Liver (tissue), 9 donors: Measurements from ENCODE around the gene SCGB1D2. TPM values are rescaled to one million over a fixed set of nuclear protein-coding genes. Genes with fewer than 3 reads are reported as not detected.

ENCODE experiments used
- DNase-seq: peaks from one replicate; pipeline ENCODE4 v3.0.0-alpha.2; 2017; ENCODE audit warnings: low spot score
- H3K27ac ChIP-seq, 2 donors: one replicate each; pipeline ENCODE4 v1.7.0; 2013; ENCODE audit warnings: inconsistent platforms in 2 of 2, low read length in 2 of 2, control low read depth in 1 of 2, low read depth in 1 of 2, mild to moderate bottlenecking in 1 of 2
- H3K27me3 ChIP-seq, 4 donors: one replicate each; pipeline versions ENCODE4 v1.6.1 to v1.7.0; 2013; ENCODE audit warnings: low read length in 3 of 4, inconsistent platforms in 1 of 4, mild to moderate bottlenecking in 1 of 4, moderate library complexity in 1 of 4; ENCODE audit not compliant: control insufficient read depth in 4 of 4, insufficient read depth in 4 of 4
- H3K36me3 ChIP-seq, 4 donors: one replicate each; pipeline versions ENCODE4 v1.6.1 to v1.7.0; 2013; ENCODE audit warnings: low read length in 3 of 4, mild to moderate bottlenecking in 3 of 4, low read depth in 1 of 4, moderate library complexity in 1 of 4; ENCODE audit not compliant: control insufficient read depth in 4 of 4, insufficient read depth in 3 of 4
- H3K4me1 ChIP-seq, 4 donors: one replicate each; pipeline versions ENCODE4 v1.6.1 to v1.7.0; 2013; ENCODE audit warnings: low read length in 3 of 4, mild to moderate bottlenecking in 3 of 4, moderate library complexity in 1 of 4; ENCODE audit not compliant: control insufficient read depth in 4 of 4, insufficient read depth in 4 of 4
- H3K4me3 ChIP-seq, 3 donors: one replicate each; pipeline versions ENCODE4 v1.6.1 to v1.7.0; 2013; ENCODE audit warnings: low read length in 3 of 3, control low read depth in 1 of 3, low read depth in 1 of 3, mild to moderate bottlenecking in 1 of 3
- H3K9ac ChIP-seq, 2 donors: one replicate each; pipeline ENCODE4 v1.7.0; 2013; ENCODE audit warnings: low read length in 2 of 2, mild to moderate bottlenecking in 2 of 2, moderate library complexity in 2 of 2, control low read depth in 1 of 2, low read depth in 1 of 2
- H3K9me3 ChIP-seq, 4 donors: one replicate each; pipeline versions ENCODE4 v1.6.1 to v1.7.0; 2013; ENCODE audit warnings: low read length in 3 of 4; ENCODE audit not compliant: control insufficient read depth in 4 of 4
- EGR1 ChIP-seq, 2 donors: IDR thresholded peaks; 2 replicates each; pipeline ENCODE4 v1.6.1; 2016 to 2018; ENCODE audit warnings: antibody characterized with exemption in 2 of 2, low read depth in 2 of 2
- FOXA1 ChIP-seq: IDR thresholded peaks from 2 replicates; pipeline ENCODE4 v1.6.1; 2016; ENCODE audit warnings: antibody characterized with exemption
- FOXA2 ChIP-seq: IDR thresholded peaks from 2 replicates; pipeline ENCODE4 v1.6.1; 2016; ENCODE audit warnings: antibody characterized with exemption
- GABPA ChIP-seq, 2 donors: IDR thresholded peaks in 1 of 2; conservative IDR thresholded peaks in 1 of 2; 2 replicates each; pipeline ENCODE4 v1.6.1; 2016; ENCODE audit warnings: antibody characterized with exemption in 2 of 2, mild to moderate bottlenecking in 1 of 2, moderate library complexity in 1 of 2
- HNF4A ChIP-seq, 2 donors: conservative IDR thresholded peaks; 2 replicates each; pipeline ENCODE4 v1.6.1; 2016; ENCODE audit warnings: antibody characterized with exemption in 2 of 2, mild to moderate bottlenecking in 2 of 2
- HNF4G ChIP-seq: IDR thresholded peaks from 2 replicates; pipeline ENCODE4 v1.6.1; 2016; ENCODE audit warnings: antibody characterized with exemption
- JUND ChIP-seq, 2 donors: IDR thresholded peaks; 2 replicates each; pipeline ENCODE4 v1.6.1; 2016; ENCODE audit warnings: antibody characterized with exemption in 2 of 2
- MAX ChIP-seq: IDR thresholded peaks from 2 replicates; pipeline ENCODE4 v1.6.1; 2016; ENCODE audit warnings: antibody characterized with exemption
- NR2F2 ChIP-seq: IDR thresholded peaks from 2 replicates; pipeline ENCODE4 v1.6.1; 2016; ENCODE audit warnings: antibody characterized with exemption
- RAD21 ChIP-seq, 2 donors: IDR thresholded peaks; 2 replicates each; pipeline ENCODE4 v1.6.1; 2016; ENCODE audit warnings: antibody characterized with exemption in 2 of 2, mild to moderate bottlenecking in 2 of 2
- RXRA ChIP-seq, 2 donors: IDR thresholded peaks; 2 replicates each; pipeline ENCODE4 v1.6.1; 2017 to 2018; ENCODE audit warnings: antibody characterized with exemption in 2 of 2, mild to moderate bottlenecking in 1 of 2
- SP1 ChIP-seq: IDR thresholded peaks from 2 replicates; pipeline ENCODE4 v1.6.1; 2018; ENCODE audit warnings: antibody characterized with exemption, mild to moderate bottlenecking
- TAF1 ChIP-seq: conservative IDR thresholded peaks from 2 replicates; pipeline ENCODE4 v1.6.1; 2016; ENCODE audit warnings: antibody characterized with exemption, mild to moderate bottlenecking
- YY1 ChIP-seq: IDR thresholded peaks from 2 replicates; pipeline ENCODE4 v1.6.1; 2016; ENCODE audit warnings: antibody characterized with exemption, mild to moderate bottlenecking
- ZBTB33 ChIP-seq: IDR thresholded peaks from 2 replicates; pipeline ENCODE4 v1.6.1; 2016; ENCODE audit warnings: antibody characterized with exemption
- WGBS: extraction: QIAGEN DNeasy Blood & Tissue Kit; methylation state at CpG from one replicate; pipeline ENCODE4 v1.1.7; 2013; 5-methylcytosine and 5-hydroxymethylcytosine counted together
- polyA plus RNA-seq, 2 donors: library from polyadenylated mRNA; stranded (reverse) in 1 of 2; unstranded in 1 of 2; fragments of 200-250 nt in 1 of 2; fragments of >200 nt in 1 of 2; fragmentation: Nextera tagmentation in 1 of 2; extraction: Ambion mirVana in 1 of 2; gene quantifications; one replicate each; pipeline versions ENCODE4 v1.2.1 to v1.2.3, GENCODE V29; 2013 to 2015
- total RNA-seq, 2 donors: library from RNA; depleted of rRNA; stranded (reverse); fragments of >200 nt; gene quantifications; one replicate each; pipeline ENCODE4 v1.2.3, GENCODE V29; 2014
- TF ChIP-seq, protein P1 (sequence below): fragments of 150-350 bp; IDR thresholded peaks from 2 replicates; pipeline ENCODE4 v1.5.1; 2017; ENCODE audit warnings: improper control_type of control experiment, low read depth, low read length; ENCODE audit not compliant: missing input control
- TF ChIP-seq, protein P2 (sequence below): IDR thresholded peaks from 2 replicates; pipeline ENCODE4 v1.6.1; 2016; ENCODE audit warnings: antibody characterized with exemption
- donor health status: healthy.
- donor health status: healthy.
- donor health status: healthy.
- donor health status: healthy.
- donor health status: healthy.

Gene SCGB1D2
- total and polyA plus RNA-seq, 4 donors = not detected

DNA sequence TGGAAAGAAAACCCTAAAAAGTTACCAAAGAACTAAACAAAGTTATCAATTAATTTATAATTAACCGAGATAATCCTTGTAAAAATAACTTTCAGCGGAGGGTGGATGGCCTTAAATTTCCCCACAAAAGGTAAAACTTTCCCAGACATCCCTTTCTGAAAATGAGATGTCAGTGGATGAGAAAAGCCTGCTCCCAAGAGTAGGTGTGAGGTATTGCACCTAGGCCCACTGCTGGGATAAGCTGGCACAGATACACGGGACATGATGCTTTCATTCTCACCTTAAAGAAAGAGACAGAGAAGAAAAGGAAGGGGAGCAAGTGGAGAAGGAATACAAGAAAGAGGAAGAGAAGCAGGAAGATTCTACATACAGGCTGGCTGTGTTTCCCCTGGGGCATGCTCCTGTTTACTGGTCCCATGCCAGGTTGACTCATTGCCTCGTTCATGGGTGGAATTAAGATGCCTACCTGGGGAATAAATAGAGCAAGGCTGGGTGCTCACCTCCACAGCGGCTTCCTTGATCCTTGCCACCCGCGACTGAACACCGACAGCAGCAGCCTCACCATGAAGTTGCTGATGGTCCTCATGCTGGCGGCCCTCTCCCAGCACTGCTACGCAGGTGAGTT lies 27.7 kb downstream of the SCGB1D2 start, which contains the start of gene SCGB2A2:
SCGB2A2 (plus strand) TSS at position 505 of the 625 bp plus-strand sequence; CDS start at position 564, 59 bp downstream.
- 72% methylated on average over 10 of the region's 10 CpGs for WGBS
- DNase-seq = no peak

DNA sequence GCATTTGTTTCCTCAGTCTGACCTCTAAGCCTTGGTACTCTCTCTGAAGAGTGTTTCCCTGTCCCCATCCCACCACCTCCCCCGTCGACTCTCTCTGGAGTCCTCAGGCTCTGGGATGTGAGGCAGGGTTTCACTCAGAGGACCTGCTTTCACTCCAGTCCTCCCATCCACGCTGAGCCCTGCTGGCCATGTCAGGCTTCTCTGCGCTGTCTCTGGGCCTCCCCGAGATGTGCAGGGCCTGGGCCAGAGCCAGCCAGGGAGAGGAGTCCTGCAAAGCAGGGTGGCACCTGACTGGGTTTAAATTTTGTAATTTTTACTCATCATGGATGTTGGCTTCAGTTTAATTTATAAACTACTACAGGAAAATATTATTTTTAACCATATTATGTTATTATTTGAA lies 31.2 kb downstream of the SCGB1D2 start:
- TF ChIP-seq GABPA (IDR thresholded peaks at IDR 0.05 in 1 of 2, conservative IDR thresholded peaks at IDR 0.05 in 1 of 2) = no peak
- H3K27ac ChIP-seq = no peak overlapping the region
- no peaks in the 10 kb centered on the region for H3K27me3 ChIP-seq
- no peak overlapping the region for H3K4me3 ChIP-seq
- H3K9ac ChIP-seq = no peak overlapping the region
- H3K9me3 ChIP-seq = no peaks in the 10 kb centered on the region
- no peaks in the 10 kb centered on the region for H3K36me3 ChIP-seq
- H3K4me1 ChIP-seq = no peaks in the 10 kb centered on the region
- 74% methylated on average over 5 of the region's 5 CpGs for WGBS
- no peak for DNase-seq

More for the DNA sequence above, 27.7 kb downstream of the SCGB1D2 start, which contains the start of gene SCGB2A2:
- H3K4me1 ChIP-seq = no peaks in the 10 kb centered on the region
- H3K9ac ChIP-seq = no peak within 1 kb of the TSS
- H3K27ac ChIP-seq = no peak within 1 kb of the TSS
- H3K4me3 ChIP-seq = no peak within 1 kb of the TSS
- no peaks in the 10 kb centered on the region for H3K36me3 ChIP-seq
- H3K27me3 ChIP-seq = peaks cover 0 to 5% (median 0%) of the 10 kb centered on the region in 4 donors
- H3K9me3 ChIP-seq = no peaks in the 10 kb centered on the region
- TF ChIP-seq MAX (no peak), RAD21 (IDR thresholded peaks at IDR 0.05) (peak in 1 of 2 donors; percentile 17)
- TF ChIP-seq, protein P1, sequence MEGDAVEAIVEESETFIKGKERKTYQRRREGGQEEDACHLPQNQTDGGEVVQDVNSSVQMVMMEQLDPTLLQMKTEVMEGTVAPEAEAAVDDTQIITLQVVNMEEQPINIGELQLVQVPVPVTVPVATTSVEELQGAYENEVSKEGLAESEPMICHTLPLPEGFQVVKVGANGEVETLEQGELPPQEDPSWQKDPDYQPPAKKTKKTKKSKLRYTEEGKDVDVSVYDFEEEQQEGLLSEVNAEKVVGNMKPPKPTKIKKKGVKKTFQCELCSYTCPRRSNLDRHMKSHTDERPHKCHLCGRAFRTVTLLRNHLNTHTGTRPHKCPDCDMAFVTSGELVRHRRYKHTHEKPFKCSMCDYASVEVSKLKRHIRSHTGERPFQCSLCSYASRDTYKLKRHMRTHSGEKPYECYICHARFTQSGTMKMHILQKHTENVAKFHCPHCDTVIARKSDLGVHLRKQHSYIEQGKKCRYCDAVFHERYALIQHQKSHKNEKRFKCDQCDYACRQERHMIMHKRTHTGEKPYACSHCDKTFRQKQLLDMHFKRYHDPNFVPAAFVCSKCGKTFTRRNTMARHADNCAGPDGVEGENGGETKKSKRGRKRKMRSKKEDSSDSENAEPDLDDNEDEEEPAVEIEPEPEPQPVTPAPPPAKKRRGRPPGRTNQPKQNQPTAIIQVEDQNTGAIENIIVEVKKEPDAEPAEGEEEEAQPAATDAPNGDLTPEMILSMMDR = peak; percentile 14

GRCh38 chr11:62273789-62274275 lies 31.8 kb downstream of the SCGB1D2 start:
- Histone ChIP-seq H3K9me3 (no peaks in the 10 kb centered on the region), H3K4me1 (no peaks in the 10 kb centered on the region), H3K27me3 (no peaks in the 10 kb centered on the region), H3K27ac (no peak overlapping the region), H3K36me3 (no peaks in the 10 kb centered on the region), H3K4me3 (no peak overlapping the region), H3K9ac (no peak overlapping the region)
- no peak for DNase-seq
- 76% methylated on average over 7 of the region's 7 CpGs for WGBS
- TF ChIP-seq FOXA1 (no peak), NR2F2 (no peak), HNF4G (no peak), HNF4A (conservative IDR thresholded peaks at IDR 0.05) (no peak), MAX (no peak), ZBTB33 (no peak), RAD21 (IDR thresholded peaks at IDR 0.05) (no peak), YY1 (no peak), RXRA (IDR thresholded peaks at IDR 0.05) (no peak), TAF1 (no peak), FOXA2 (no peak), SP1 (no peak), EGR1 (IDR thresholded peaks at IDR 0.05; ENCODE audit: low read depth in 2 of 2) (no peak), JUND (IDR thresholded peaks at IDR 0.05) (no peak)
- TF ChIP-seq, protein P2, sequence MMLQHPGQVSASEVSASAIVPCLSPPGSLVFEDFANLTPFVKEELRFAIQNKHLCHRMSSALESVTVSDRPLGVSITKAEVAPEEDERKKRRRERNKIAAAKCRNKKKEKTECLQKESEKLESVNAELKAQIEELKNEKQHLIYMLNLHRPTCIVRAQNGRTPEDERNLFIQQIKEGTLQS = no peak
- TF ChIP-seq, protein P1 = no peak
